GM23248 (cell line): ENCODE results near the gene ZSCAN1.

Source experiments
- EZH2 ChIP-seq: fragments of 200-600 bp; sonication (generic); IDR thresholded peaks from 2 replicates; pipeline ENCODE4 v1.6.1; 2018; ENCODE audit warnings: antibody characterized with exemption, mild to moderate bottlenecking; ENCODE audit not compliant: insufficient read depth, poor library complexity, severe bottlenecking
- EZH2phosphoT487 ChIP-seq: fragments of 200-600 bp; sonication (generic); IDR thresholded peaks from 2 replicates; pipeline ENCODE4 v1.6.1; 2018; ENCODE audit warnings: antibody characterized with exemption, moderate library complexity, mild to moderate bottlenecking, low read depth; ENCODE audit not compliant: insufficient read depth

DNA sequence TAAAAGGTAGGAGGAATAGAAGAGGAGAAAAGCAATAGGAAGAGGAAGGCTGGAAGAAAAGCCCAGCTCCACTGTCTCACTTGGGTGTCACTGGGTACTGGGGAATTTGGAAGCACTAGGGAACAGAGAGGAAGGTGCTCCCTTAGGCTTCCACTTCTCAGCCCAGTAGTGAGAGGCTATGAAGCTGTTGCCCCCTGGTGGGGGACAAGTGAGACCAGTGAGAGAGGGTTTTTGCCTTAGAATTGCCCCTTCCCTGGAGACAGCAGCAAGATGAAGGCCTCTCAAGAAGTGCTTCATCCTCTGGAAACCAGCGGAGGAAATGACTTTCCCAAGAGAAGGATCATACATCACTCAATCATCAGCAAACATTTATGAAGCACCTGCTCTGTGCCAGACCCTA is 26.5 kb upstream of the ZSCAN1 start:
- TF ChIP-seq EZH2 (no peak), EZH2phosphoT487 (no peak)
